Placental pericyte (primary cell): ENCODE data around the gene TBC1D21. TPM values are rescaled to one million over a fixed set of nuclear protein-coding genes. Genes with fewer than 3 reads are reported as not detected.

ENCODE experiments used
- total RNA-seq: library from RNA; depleted of rRNA; stranded (reverse); fragments of >200 nt; gene quantifications from 2 replicates; pipeline ENCODE4 v1.2.3, GENCODE V29; 2012

Gene TBC1D21, protein sequence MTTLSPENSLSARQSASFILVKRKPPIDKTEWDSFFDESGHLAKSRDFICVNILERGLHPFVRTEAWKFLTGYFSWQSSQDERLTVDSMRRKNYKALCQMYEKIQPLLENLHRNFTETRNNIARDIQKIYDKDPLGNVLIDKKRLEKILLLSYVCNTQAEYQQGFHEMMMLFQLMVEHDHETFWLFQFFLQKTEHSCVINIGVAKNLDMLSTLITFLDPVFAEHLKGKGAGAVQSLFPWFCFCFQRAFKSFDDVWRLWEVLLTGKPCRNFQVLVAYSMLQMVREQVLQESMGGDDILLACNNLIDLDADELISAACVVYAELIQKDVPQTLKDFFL
- total RNA-seq, result not detected in 2 replicates

GRCh38 chr15:73873456-73873855, at the start of gene TBC1D21:
TBC1D21 (plus strand) TSS chr15:73873564; CDS start chr15:73873710, 146 bp downstream.

GRCh38 chr15:73926219-73927002, 53.0 kb downstream of the TBC1D21 start, which contains the start of gene LOXL1:
LOXL1 (plus strand) TSS chr15:73926462; CDS start chr15:73926784, 322 bp downstream.

Other genes with a start within 250 kb of the TBC1D21 start
- gene NPTN, start 240.2 kb upstream of the TBC1D21 start, total RNA-seq, result 178 and 195 TPM in 2 replicates
- 137 and 150 TPM in 2 replicates for gene CD276, start 189.2 kb upstream of the TBC1D21 start, total RNA-seq
- gene INSYN1, start 120.2 kb upstream of the TBC1D21 start, total RNA-seq, result 0.43 and 0.66 TPM in 2 replicates
- gene LOXL1, start 52.9 kb downstream of the TBC1D21 start, total RNA-seq, result 42.2 and 100 TPM in 2 replicates
- 16.6 and 26.9 TPM in 2 replicates for gene STOML1, start 118.7 kb downstream of the TBC1D21 start, total RNA-seq
- gene PML, start 121.2 kb downstream of the TBC1D21 start, total RNA-seq, result 54.7 and 77.3 TPM in 2 replicates
- not detected in 2 replicates for gene GOLGA6A, start 209.0 kb downstream of the TBC1D21 start, total RNA-seq